Smooth muscle cell (in vitro differentiated cells): ENCODE measurements around the gene SEBOX. TPM values are rescaled to one million over a fixed set of nuclear protein-coding genes. Genes with fewer than 3 reads are reported as not detected.

Source experiments
- DNase-seq: peaks from one replicate; lab custom pipeline; 2025; ENCODE audit not compliant: unreplicated experiment; lab: John Stamatoyannopoulos, UW
- H2AFZ ChIP-seq: fragments of 200-600 bp; sonication (generic); 2 replicates; pipeline ENCODE4 v1.6.0; 2016; ENCODE audit warnings: antibody characterized with exemption, low read depth, mild to moderate bottlenecking
- H3F3A ChIP-seq: fragments of 200-600 bp; sonication (generic); 2 replicates; pipeline ENCODE4 v1.6.0; 2017; ENCODE audit warnings: antibody characterized with exemption, low read depth
- H3K27ac ChIP-seq: fragments of 200-600 bp; sonication (generic); 2 replicates; pipeline ENCODE4 v1.5.1; 2016; ENCODE audit warnings: low read depth, mild to moderate bottlenecking
- H3K27me3 ChIP-seq: fragments of 200-600 bp; sonication (generic); 2 replicates; pipeline ENCODE4 v1.6.1; 2016; ENCODE audit warnings: low read depth, mild to moderate bottlenecking
- H3K36me3 ChIP-seq: fragments of 200-600 bp; sonication (generic); 2 replicates; pipeline ENCODE4 v1.5.1; 2016; ENCODE audit warnings: low read depth
- H3K4me1 ChIP-seq: fragments of 200-600 bp; sonication (generic); 2 replicates; pipeline ENCODE4 v1.5.1; 2016; ENCODE audit warnings: low read depth
- H3K4me2 ChIP-seq: fragments of 200-600 bp; sonication (generic); 2 replicates; pipeline ENCODE4 v1.6.0; 2016; ENCODE audit warnings: mild to moderate bottlenecking
- H3K4me3 ChIP-seq: fragments of 200-600 bp; sonication (generic); 2 replicates; pipeline ENCODE4 v1.5.1; 2016; ENCODE audit warnings: mild to moderate bottlenecking
- H3K79me2 ChIP-seq: fragments of 200-600 bp; sonication (generic); 2 replicates; pipeline ENCODE4 v1.6.0; 2016; ENCODE audit warnings: low read depth, mild to moderate bottlenecking
- H3K9ac ChIP-seq: fragments of 200-600 bp; sonication (generic); 2 replicates; pipeline ENCODE4 v1.6.0; 2016; ENCODE audit warnings: low read depth
- H3K9me3 ChIP-seq: fragments of 200-600 bp; sonication (generic); replicated peaks from 2 replicates; pipeline ENCODE4 v1.5.1; 2016; ENCODE audit warnings: low read depth
- H4K20me1 ChIP-seq: fragments of 200-600 bp; sonication (generic); 2 replicates; pipeline ENCODE4 v1.6.0; 2016; ENCODE audit warnings: low read depth
- CTCF ChIP-seq: fragments of 200-600 bp; sonication (generic); IDR thresholded peaks from 2 replicates; pipeline ENCODE4 v1.5.1; 2017; ENCODE audit warnings: borderline replicate concordance, mild to moderate bottlenecking, antibody characterized with exemption; ENCODE audit not compliant: insufficient read depth, poor library complexity, severe bottlenecking
- WGBS: methylation state at CpG from one replicate; pipeline ENCODE4 v1.1.7; 2016; ENCODE audit warnings: low lambda C conversion rate; 5-methylcytosine and 5-hydroxymethylcytosine counted together
- polyA plus RNA-seq: library from polyadenylated mRNA; unstranded; fragments of >200 nt; fragmentation: Nextera tagmentation; extraction: Ambion mirVana; gene quantifications from 2 replicates; pipeline ENCODE4 v1.2.1, GENCODE V29; 2016
- total RNA-seq: library from RNA; depleted of rRNA; stranded (reverse); fragments of >200 nt; gene quantifications from 2 replicates; pipeline ENCODE4 v1.2.3, GENCODE V29; 2014

Gene SEBOX
- total and polyA plus RNA-seq, 2 experiments from 2014 or later: not detected

GRCh38 chr17:28407130-28407973 lies 42.4 kb upstream of the SEBOX start:
- Histone ChIP-seq H3F3A (no peaks in the 10 kb centered on the region), H3K4me2 (no peak overlapping the region), H3K4me1 (peaks cover 6% of the 10 kb centered on the region), H3K79me2 (no peaks in the 10 kb centered on the region), H3K36me3 (no peaks in the 10 kb centered on the region), H2AFZ (no peak overlapping the region), H3K27ac (no peak overlapping the region), H3K27me3 (no peaks in the 10 kb centered on the region), H3K9ac (no peak overlapping the region), H3K4me3 (no peak overlapping the region), H3K9me3 (no peaks in the 10 kb centered on the region), H4K20me1 (no peaks in the 10 kb centered on the region)
- no peak for TF ChIP-seq CTCF
- DNase-seq: no peak
- 70% methylated on average over 5 of the region's 5 CpGs for WGBS

- Histone ChIP-seq H3K4me1 (peaks cover 6% of the 10 kb centered on the region), H3K4me3 (peak overlapping the region; percentile 95), H3K36me3 (no peaks in the 10 kb centered on the region), H3K27me3 (no peaks in the 10 kb centered on the region), H3K27ac (no peak overlapping the region), H3K9ac (no peak overlapping the region), H3F3A (no peaks in the 10 kb centered on the region), H3K79me2 (no peaks in the 10 kb centered on the region), H3K4me2 (peak overlapping the region; percentile 100), H2AFZ (peak overlapping the region; percentile 98), H4K20me1 (no peaks in the 10 kb centered on the region), H3K9me3 (no peaks in the 10 kb centered on the region)
- WGBS: 19% methylated on average over 9 of the region's 9 CpGs
- no peak for DNase-seq
- no peak for TF ChIP-seq CTCF
Measured at GRCh38 chr17:28406473-28406814, 41.4 kb upstream of the SEBOX start.

DNA sequence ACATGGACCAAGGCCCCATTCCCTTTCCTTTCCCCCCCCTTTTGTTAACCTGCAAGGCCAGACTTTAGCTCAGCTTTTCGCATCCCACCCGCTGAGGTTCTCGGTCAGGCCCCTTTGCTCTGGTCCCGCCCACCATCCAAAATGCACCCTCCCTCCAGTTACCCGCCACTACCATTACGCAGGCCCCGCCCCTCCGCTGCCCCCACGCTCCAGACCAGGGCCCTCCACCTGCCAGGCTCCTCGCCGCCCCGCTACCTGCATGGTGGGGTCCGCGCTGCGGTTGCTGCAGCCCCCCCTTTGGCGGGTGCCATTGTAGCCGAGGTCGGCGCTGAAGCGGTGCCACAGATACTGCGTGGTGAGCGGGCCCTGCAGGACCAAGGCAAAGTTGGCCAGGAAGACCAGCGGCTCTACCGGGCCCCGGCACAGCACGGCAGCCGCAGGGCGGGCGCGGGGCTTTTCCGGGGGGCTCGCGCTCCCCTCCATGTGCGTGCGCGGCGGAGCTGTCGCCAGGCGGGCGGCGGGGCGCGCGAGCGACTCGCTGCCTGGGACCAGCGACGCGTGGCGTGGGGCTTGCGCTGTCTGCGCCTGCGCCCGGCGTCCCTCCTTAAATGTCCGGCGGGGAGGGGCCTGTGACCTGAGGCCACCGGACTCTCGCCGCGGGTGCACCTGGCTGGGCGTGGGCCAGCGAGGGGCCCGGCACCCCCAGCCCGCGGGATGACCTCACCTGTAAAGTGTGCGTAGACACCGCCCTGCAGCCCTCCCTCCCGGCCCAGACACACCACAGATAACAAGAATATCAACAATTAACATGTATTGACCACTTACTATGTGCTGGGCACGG lies 40.9 kb upstream of the SEBOX start, which contains the start of gene SLC46A1:
Gene SLC46A1 (minus strand): TSS at position 581 of the 841 bp plus-strand sequence. CDS start 98 bp downstream, at position 483.
- H3F3A ChIP-seq: no peaks in the 10 kb centered on the region
- no peaks in the 10 kb centered on the region for H4K20me1 ChIP-seq
- WGBS: 1% methylated on average over 59 of the region's 70 CpGs
- no peak within 1 kb of the TSS for H3K27ac ChIP-seq
- no peaks in the 10 kb centered on the region for H3K27me3 ChIP-seq
- peak; percentile 44 for DNase-seq
- peak within 1 kb of the TSS; percentile 100 for H3K4me2 ChIP-seq
- no peaks in the 10 kb centered on the region for H3K79me2 ChIP-seq
- H3K36me3 ChIP-seq: no peaks in the 10 kb centered on the region
- H3K9ac ChIP-seq: peak within 1 kb of the TSS; percentile 26
- peak within 1 kb of the TSS; percentile 95 for H3K4me3 ChIP-seq
- no peaks in the 10 kb centered on the region for H3K9me3 ChIP-seq
- H2AFZ ChIP-seq: peak within 1 kb of the TSS; percentile 98
- peaks cover 6% of the 10 kb centered on the region for H3K4me1 ChIP-seq
- no peak for TF ChIP-seq CTCF
